Right lobe of liver (tissue), 6 donors: ENCODE data around the gene CDKAL1. TPM values are rescaled to one million over a fixed set of nuclear protein-coding genes. Genes with fewer than 3 reads are reported as not detected.
A peak's percentile ranks its signal among the peaks of the same experiment; 100 is the strongest.

ENCODE experiments used
- ATAC-seq, 4 donors: fragments of 200-7000 bp; cut with Tn5 transposase; one replicate each; pipeline ENCODE4 v1.9.1; 2020; ENCODE audit warnings: mild to moderate bottlenecking in 4 of 4, moderate library complexity in 4 of 4
- DNase-seq, 3 donors: peaks; one replicate each; pipeline ENCODE4 v3.0.0-alpha.2; 2020
- H3K27ac ChIP-seq, 3 donors: fragments of 200-600 bp; one replicate each; pipeline ENCODE4 v1.8.0; 2022
- H3K27me3 ChIP-seq, 2 donors: fragments of 200-600 bp; one replicate each; pipeline ENCODE4 v1.8.0; 2022
- H3K36me3 ChIP-seq, 4 donors: fragments of 200-600 bp; sonication (generic) in 1 of 4; one replicate each; pipeline versions ENCODE4 v1.5.1 to v1.8.0; 2017 to 2022; ENCODE audit warnings: control low read depth in 1 of 4
- H3K4me1 ChIP-seq, 4 donors: fragments of 200-600 bp; sonication (generic) in 1 of 4; one replicate each; pipeline versions ENCODE4 v1.5.1 to v1.8.0; 2017 to 2022; ENCODE audit warnings: control low read depth in 1 of 4
- H3K4me3 ChIP-seq, 3 donors: fragments of 200-600 bp; one replicate each; pipeline ENCODE4 v1.8.0; 2022
- H3K9me3 ChIP-seq, 4 donors: fragments of 200-600 bp; sonication (generic) in 1 of 4; one replicate each; pipeline versions ENCODE4 v1.5.1 to v1.8.0; 2017 to 2022; ENCODE audit warnings: control low read depth in 1 of 4
- CTCF ChIP-seq, 4 donors: fragments of 200-600 bp in 3 of 4; fragments of 450-650 bp in 1 of 4; IDR thresholded peaks; one replicate each; pipeline versions ENCODE4 v1.5.1 to v1.8.0; 2016 to 2022; ENCODE audit warnings: antibody characterized with exemption in 4 of 4, mild to moderate bottlenecking in 2 of 4
- POLR2A ChIP-seq: fragments of 450-650 bp; IDR thresholded peaks from one replicate; pipeline ENCODE4 v1.6.1; 2017; ENCODE audit warnings: antibody characterized with exemption, mild to moderate bottlenecking
- WGBS: methylation state at CpG from one replicate; pipeline ENCODE4 v1.1.6; 2018; ENCODE audit warnings: low coverage, low lambda C conversion rate; ENCODE audit not compliant: insufficient coverage; ENCODE audit errors: missing lambda C conversion rate; 5-methylcytosine and 5-hydroxymethylcytosine counted together
- intact Hi-C, 2 donors: fragments of 100-400 bp; cut with DNase I; formaldehyde crosslinking; loops; one replicate each; pipeline versions ENCODE4 v1.11.2 to v1.14.1; 2022
- total RNA-seq, 6 experiments: library from RNA; depleted of rRNA in 2 of 6; stranded (reverse); fragments of >200 nt in 2 of 6; fragmentation: NEBNext Ultra II Directional in 3 of 6; extraction: Animal tissue kit (Norgen Biotek cat#: 25700) in 3 of 6; gene quantifications; one replicate each; pipeline versions ENCODE4 v1.1.0 to v1.2.4, GENCODE V29; 2016 to 2023
- donor health status: DM: no; HTN: yes; CAD: no.
- donor health status: DM: no; HTN: no; CAD: no.
- donor health status: DM: no; HTN: no; CAD: no.
- donor health status: DM: no; HTN: yes; CAD: no.
- donor health status: DM: no; HTN: yes; CAD: no.

Gene CDKAL1
- total RNA-seq, 6 experiments from 2014 or later = 4.5 to 7.0 (median 6.2) TPM

- no peaks in the 10 kb centered on the region for H3K9me3 ChIP-seq
- no peaks in the 10 kb centered on the region for H3K27me3 ChIP-seq
- DNase-seq (no peak), ATAC-seq (no peak)
- H3K27ac ChIP-seq = no peak overlapping the region
- WGBS = 71% methylated on average over 1 of the region's 2 CpGs
- intact Hi-C loops = no loop called here
- H3K36me3 ChIP-seq = no peaks in the 10 kb centered on the region
- H3K4me1 ChIP-seq = peaks cover 0 to 18% (median 8%) of the 10 kb centered on the region in 4 donors
- H3K4me3 ChIP-seq = no peak overlapping the region
- no peak for TF ChIP-seq CTCF (IDR thresholded peaks at IDR 0.05)
- TF ChIP-seq POLR2A = no peak
Observed at GRCh38 chr6:21144928-21145327, 610.7 kb downstream of the CDKAL1 start.

DNA sequence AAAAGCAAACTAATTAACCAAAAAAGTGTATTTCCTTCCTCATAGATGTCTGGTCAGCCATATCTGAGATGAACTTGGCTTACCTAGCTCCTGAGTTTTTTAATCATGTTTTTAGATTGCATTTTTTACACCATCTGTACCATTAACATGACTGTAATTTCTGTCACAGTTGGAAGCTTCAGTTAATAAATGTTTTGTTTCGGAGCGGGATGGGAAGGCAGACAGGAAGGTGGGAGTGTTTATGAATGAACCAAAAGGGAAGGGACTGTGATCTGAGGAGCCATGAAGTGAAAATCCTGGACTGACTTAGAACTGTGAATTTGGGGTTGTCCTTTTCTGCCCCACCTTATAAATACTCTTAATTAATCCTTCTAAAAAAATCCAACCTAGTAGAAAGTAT, 613.7 kb downstream of the CDKAL1 start:
- peaks cover 0 to 8% (median under 1%) of the 10 kb centered on the region in 4 donors for H3K4me1 ChIP-seq
- WGBS = 88% methylated on average over 2 of the region's 2 CpGs
- ATAC-seq (no peak), DNase-seq (no peak)
- no peaks in the 10 kb centered on the region for H3K27me3 ChIP-seq
- H3K27ac ChIP-seq = no peak overlapping the region
- no peak for TF ChIP-seq CTCF (IDR thresholded peaks at IDR 0.05)
- no peak for TF ChIP-seq POLR2A
- H3K36me3 ChIP-seq = no peaks in the 10 kb centered on the region
- no peaks in the 10 kb centered on the region for H3K9me3 ChIP-seq
- no peak overlapping the region for H3K4me3 ChIP-seq
- intact Hi-C loops = no loop called here

DNA sequence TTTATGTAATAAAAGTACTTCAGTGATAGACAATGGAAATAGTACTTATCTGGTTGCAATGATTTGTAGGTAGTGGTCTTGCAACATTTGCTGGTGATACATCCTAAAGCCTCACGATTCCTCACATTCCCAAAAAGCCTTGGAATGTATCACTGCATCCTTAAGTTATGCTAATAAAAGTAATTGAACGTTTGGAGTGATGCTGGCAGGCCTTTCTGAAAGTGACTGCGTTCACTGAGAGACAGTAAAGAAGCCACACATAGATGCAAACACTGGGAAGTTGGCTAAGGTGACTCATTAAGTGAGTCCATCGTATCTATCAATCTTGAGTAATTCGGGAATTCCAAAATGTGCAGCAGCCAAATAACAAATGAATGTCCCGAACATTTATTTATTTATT, 615.2 kb downstream of the CDKAL1 start:
- intact Hi-C loops = no loop called here
- 71% methylated on average over 6 of the region's 6 CpGs for WGBS
- no peaks in the 10 kb centered on the region for H3K9me3 ChIP-seq
- DNase-seq (no peak), ATAC-seq (peak in 1 of 4 donors; percentile 64)
- H3K27me3 ChIP-seq = no peaks in the 10 kb centered on the region
- H3K4me3 ChIP-seq = no peak overlapping the region
- TF ChIP-seq POLR2A = no peak
- TF ChIP-seq CTCF (IDR thresholded peaks at IDR 0.05) = no peak
- H3K36me3 ChIP-seq = no peaks in the 10 kb centered on the region
- H3K27ac ChIP-seq = no peak overlapping the region
- H3K4me1 ChIP-seq = peaks cover 0 to 7% (median 0%) of the 10 kb centered on the region in 4 donors

DNA sequence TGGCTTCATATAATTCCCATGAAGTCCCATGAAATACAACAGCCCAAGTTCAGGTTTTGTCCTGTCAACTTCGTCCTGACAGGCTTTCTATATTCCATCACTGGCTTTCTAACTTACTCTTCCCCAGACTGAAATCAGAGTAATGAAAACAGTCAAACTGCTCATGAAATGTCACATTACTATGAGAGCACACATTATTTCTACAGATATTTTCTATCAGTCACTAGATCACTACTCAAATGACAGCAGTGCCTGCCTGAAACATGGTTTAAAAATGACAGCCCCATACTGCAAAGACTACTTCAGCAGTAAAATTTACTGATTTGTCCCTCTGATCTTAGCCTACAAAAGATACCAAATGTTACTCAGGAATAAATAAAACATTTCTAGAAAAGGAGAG, 616.4 kb downstream of the CDKAL1 start:
- no peak for TF ChIP-seq CTCF (IDR thresholded peaks at IDR 0.05)
- no peak for TF ChIP-seq POLR2A
- H3K4me1 ChIP-seq = peaks cover 0 to 7% (median 0%) of the 10 kb centered on the region in 4 donors
- H3K36me3 ChIP-seq = no peaks in the 10 kb centered on the region
- intact Hi-C loops = no loop called here
- no peak overlapping the region for H3K4me3 ChIP-seq
- DNase-seq = no peak
- H3K9me3 ChIP-seq = no peaks in the 10 kb centered on the region
- no peaks in the 10 kb centered on the region for H3K27me3 ChIP-seq
- 83% methylated on average over 1 of the region's 1 CpG for WGBS
- ATAC-seq = peak in 1 of 4 donors; percentile 33
- H3K27ac ChIP-seq = peak overlapping the region in 1 of 3 donors; percentile 7

GRCh38 chr6:21151119-21151518, 616.9 kb downstream of the CDKAL1 start:
- Histone ChIP-seq H3K9me3 (no peaks in the 10 kb centered on the region), H3K27ac (peak overlapping the region in 1 of 3 donors; percentile 7), H3K4me1 (peaks cover 0 to 7% (median 0%) of the 10 kb centered on the region in 4 donors), H3K4me3 (no peak overlapping the region), H3K36me3 (no peaks in the 10 kb centered on the region), H3K27me3 (no peaks in the 10 kb centered on the region)
- DNase-seq = no peak
- WGBS = 44% methylated on average over 5 of the region's 5 CpGs
- intact Hi-C loops = no loop called here
- no peak for TF ChIP-seq CTCF (IDR thresholded peaks at IDR 0.05)
- no peak for TF ChIP-seq POLR2A
- peak; percentile 28 to 66 (median 43) for ATAC-seq
